Measurements from ENCODE around the gene NXPH2. TPM values are rescaled to one million over a fixed set of nuclear protein-coding genes. Genes with fewer than 3 reads are reported as not detected.

The NXPH2 gene
- total and polyA plus RNA-seq, 2 donors (not counting 1 experiment from before 2014, with no cell fraction given) = not detected

- Histone ChIP-seq H3K27me3 (ENCODE audit: control insufficient read depth, insufficient read depth, low read length) (peaks cover 2% of the 10 kb centered on the region), H3K36me3 (ENCODE audit: control insufficient read depth, insufficient read depth, low read length) (no peaks in the 10 kb centered on the region), H3K4me1 (ENCODE audit: control insufficient read depth, extremely low read depth, insufficient read depth, low read length) (no peaks in the 10 kb centered on the region), H4K20me1 (ENCODE audit: control insufficient read depth, extremely low read depth, insufficient read depth, low read length) (no peaks in the 10 kb centered on the region), H3K79me2 (ENCODE audit: control insufficient read depth, insufficient read depth, low read length) (no peaks in the 10 kb centered on the region), H3K4me2 (ENCODE audit: extremely low read depth, insufficient read depth, low read length) (no peak overlapping the region), H2AFZ (ENCODE audit: low read length) (no peak overlapping the region), H3K9ac (ENCODE audit: insufficient read depth, low read length) (no peak overlapping the region), H3K27ac (ENCODE audit: insufficient read depth, low read length) (no peak overlapping the region), H3K4me3 (replicated peaks in 1 of 4; ENCODE audit: control extremely low read depth in 1 of 4, insufficient read depth in 1 of 4, low read depth in 3 of 4, low read length in 4 of 4) (no peak overlapping the region), H3K9me3 (ENCODE audit: control insufficient read depth, insufficient read depth, low read depth, low read length) (no peaks in the 10 kb centered on the region)
- no peak for TF ChIP-seq EZH2 (IDR thresholded peaks at IDR 0.05; ENCODE audit: low read length, missing control alignments)
- no peak for TF ChIP-seq CTCF (conservative IDR thresholded peaks at IDR 0.05 in 1 of 2, IDR thresholded peaks at IDR 0.05 in 1 of 2; ENCODE audit: low read depth in 1 of 2, low read length in 2 of 2)
- no peak for DNase-seq (ENCODE audit: low read depth in 2 of 2)
These were observed 126.0 kb downstream of the NXPH2 start for GRCh38 chr2:138654146-138654545.

GRCh38 chr2:138652378-138652777, 127.8 kb downstream of the NXPH2 start:
- H3K27ac ChIP-seq (ENCODE audit: insufficient read depth, low read length) = no peak overlapping the region
- no peaks in the 10 kb centered on the region for H3K36me3 ChIP-seq (ENCODE audit: control insufficient read depth, insufficient read depth, low read length)
- H3K9ac ChIP-seq (ENCODE audit: insufficient read depth, low read length) = no peak overlapping the region
- peaks cover 2% of the 10 kb centered on the region for H3K27me3 ChIP-seq (ENCODE audit: control insufficient read depth, insufficient read depth, low read length)
- no peak overlapping the region for H3K4me3 ChIP-seq (replicated peaks in 1 of 4; ENCODE audit: control extremely low read depth in 1 of 4, insufficient read depth in 1 of 4, low read depth in 3 of 4, low read length in 4 of 4)
- no peak overlapping the region for H3K4me2 ChIP-seq (ENCODE audit: extremely low read depth, insufficient read depth, low read length)
- no peak overlapping the region for H2AFZ ChIP-seq (ENCODE audit: low read length)
- no peaks in the 10 kb centered on the region for H3K4me1 ChIP-seq (ENCODE audit: control insufficient read depth, extremely low read depth, insufficient read depth, low read length)
- no peak for TF ChIP-seq EZH2 (IDR thresholded peaks at IDR 0.05; ENCODE audit: low read length, missing control alignments)
- H4K20me1 ChIP-seq (ENCODE audit: control insufficient read depth, extremely low read depth, insufficient read depth, low read length) = no peaks in the 10 kb centered on the region
- DNase-seq (ENCODE audit: low read depth in 2 of 2) = peak in 1 of 2 donors; percentile 79
- H3K79me2 ChIP-seq (ENCODE audit: control insufficient read depth, insufficient read depth, low read length) = no peaks in the 10 kb centered on the region
- H3K9me3 ChIP-seq (ENCODE audit: control insufficient read depth, insufficient read depth, low read depth, low read length) = no peaks in the 10 kb centered on the region

GRCh38 chr2:138649571-138649970, 130.6 kb downstream of the NXPH2 start:
- Histone ChIP-seq H3K79me2 (ENCODE audit: control insufficient read depth, insufficient read depth, low read length) (no peaks in the 10 kb centered on the region), H3K4me3 (replicated peaks in 1 of 4; ENCODE audit: control extremely low read depth in 1 of 4, insufficient read depth in 1 of 4, low read depth in 3 of 4, low read length in 4 of 4) (no peak overlapping the region), H3K4me2 (ENCODE audit: extremely low read depth, insufficient read depth, low read length) (no peak overlapping the region), H4K20me1 (ENCODE audit: control insufficient read depth, extremely low read depth, insufficient read depth, low read length) (no peaks in the 10 kb centered on the region), H3K9me3 (ENCODE audit: control insufficient read depth, insufficient read depth, low read depth, low read length) (no peaks in the 10 kb centered on the region), H3K27ac (ENCODE audit: insufficient read depth, low read length) (no peak overlapping the region), H3K9ac (ENCODE audit: insufficient read depth, low read length) (no peak overlapping the region), H2AFZ (ENCODE audit: low read length) (no peak overlapping the region), H3K36me3 (ENCODE audit: control insufficient read depth, insufficient read depth, low read length) (no peaks in the 10 kb centered on the region), H3K27me3 (ENCODE audit: control insufficient read depth, insufficient read depth, low read length) (peaks cover 2% of the 10 kb centered on the region), H3K4me1 (ENCODE audit: control insufficient read depth, extremely low read depth, insufficient read depth, low read length) (no peaks in the 10 kb centered on the region)
- TF ChIP-seq EZH2 (IDR thresholded peaks at IDR 0.05; ENCODE audit: low read length, missing control alignments) = no peak
- TF ChIP-seq CTCF (conservative IDR thresholded peaks at IDR 0.05 in 1 of 2, IDR thresholded peaks at IDR 0.05 in 1 of 2; ENCODE audit: low read depth in 1 of 2, low read length in 2 of 2) = no peak
- peak in 1 of 2 donors; percentile 30 for DNase-seq (ENCODE audit: low read depth in 2 of 2)

All from fibroblast of lung (primary cell).